Duodenal mucosa (tissue), 2 donors: ENCODE data around the gene ERVFRD-1.
"Not testable (repeated sequence)": the region's sequence is repeated elsewhere in the genome, so short reads cannot be mapped to it uniquely, and the experiment has no call there.

ENCODE experiments used
- H3K27ac ChIP-seq: one replicate; pipeline ENCODE4 v1.7.0; 2013; ENCODE audit warnings: low read depth, low read length
- H3K27me3 ChIP-seq, 2 donors: one replicate each; pipeline ENCODE4 v1.7.0; 2013; ENCODE audit warnings: low read length in 2 of 2, control low read depth in 1 of 2; ENCODE audit not compliant: insufficient read depth in 2 of 2, control insufficient read depth in 1 of 2
- H3K36me3 ChIP-seq, 2 donors: one replicate each; pipeline ENCODE4 v1.7.0; 2013; ENCODE audit warnings: low read length in 2 of 2, control low read depth in 1 of 2; ENCODE audit not compliant: insufficient read depth in 2 of 2, control insufficient read depth in 1 of 2
- H3K4me1 ChIP-seq, 2 donors: one replicate each; pipeline ENCODE4 v1.7.0; 2013; ENCODE audit warnings: low read length in 2 of 2, control low read depth in 1 of 2; ENCODE audit not compliant: insufficient read depth in 2 of 2, control insufficient read depth in 1 of 2
- H3K4me3 ChIP-seq, 2 donors: one replicate each; pipeline ENCODE4 v1.7.0; 2013; ENCODE audit warnings: low read length in 2 of 2, low read depth in 1 of 2
- H3K9ac ChIP-seq, 2 donors: one replicate each; pipeline ENCODE4 v1.7.0; 2013; ENCODE audit warnings: low read length in 2 of 2, low read depth in 1 of 2
- H3K9me3 ChIP-seq, 2 donors: one replicate each; pipeline ENCODE4 v1.7.0; 2013; ENCODE audit warnings: low read length in 2 of 2, control low read depth in 1 of 2; ENCODE audit not compliant: control insufficient read depth in 1 of 2

Gene ERVFRD-1

GRCh38 chr6:11129908-11130565 is 18.5 kb upstream of the ERVFRD-1 start:
- Histone ChIP-seq H3K27me3 (no peaks in the 10 kb centered on the region), H3K4me1 (no peaks in the 10 kb centered on the region), H3K4me3 (no peak overlapping the region), H3K9ac (no peak overlapping the region), H3K9me3 (no peaks in the 10 kb centered on the region), H3K36me3 (peaks cover 0 to 11% of the 10 kb centered on the region in 2 donors), H3K27ac (no peak overlapping the region)

DNA sequence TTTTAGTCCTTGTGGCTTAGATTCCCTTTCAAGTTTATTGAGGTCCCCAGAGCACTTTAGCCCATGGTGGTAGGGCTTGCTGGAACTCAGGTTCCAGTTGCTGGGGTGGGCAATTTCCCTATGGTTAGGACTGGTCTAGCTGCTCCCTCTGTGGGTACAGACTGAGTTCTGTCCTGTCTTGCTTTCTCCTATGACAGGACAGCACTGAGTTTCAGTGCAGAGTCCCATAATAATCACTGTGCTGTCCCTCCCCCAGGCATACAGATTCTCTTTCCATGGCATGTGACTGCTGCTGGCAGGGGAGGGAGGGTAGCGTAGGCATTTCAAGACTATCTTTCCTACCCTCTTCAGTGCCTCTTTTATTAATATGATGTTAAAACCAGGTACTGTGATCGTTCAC is 17.1 kb upstream of the ERVFRD-1 start:
- H3K36me3 ChIP-seq, result peaks cover 0 to 5% of the 10 kb centered on the region in 2 donors
- no peak overlapping the region for H3K4me3 ChIP-seq
- no peaks in the 10 kb centered on the region for H3K9me3 ChIP-seq
- no peaks in the 10 kb centered on the region for H3K27me3 ChIP-seq
- no peak overlapping the region for H3K27ac ChIP-seq
- no peak overlapping the region for H3K9ac ChIP-seq
- H3K4me1 ChIP-seq, result no peaks in the 10 kb centered on the region

GRCh38 chr6:11126876-11127275 is 15.4 kb upstream of the ERVFRD-1 start:
- Histone ChIP-seq H3K9me3 (no peaks in the 10 kb centered on the region), H3K27me3 (no peaks in the 10 kb centered on the region), H3K4me1 (peaks cover 0 to 8% of the 10 kb centered on the region in 2 donors), H3K9ac (no peak overlapping the region), H3K27ac (no peak overlapping the region), H3K36me3 (peaks cover 0 to 5% of the 10 kb centered on the region in 2 donors), H3K4me3 (no peak overlapping the region)

DNA sequence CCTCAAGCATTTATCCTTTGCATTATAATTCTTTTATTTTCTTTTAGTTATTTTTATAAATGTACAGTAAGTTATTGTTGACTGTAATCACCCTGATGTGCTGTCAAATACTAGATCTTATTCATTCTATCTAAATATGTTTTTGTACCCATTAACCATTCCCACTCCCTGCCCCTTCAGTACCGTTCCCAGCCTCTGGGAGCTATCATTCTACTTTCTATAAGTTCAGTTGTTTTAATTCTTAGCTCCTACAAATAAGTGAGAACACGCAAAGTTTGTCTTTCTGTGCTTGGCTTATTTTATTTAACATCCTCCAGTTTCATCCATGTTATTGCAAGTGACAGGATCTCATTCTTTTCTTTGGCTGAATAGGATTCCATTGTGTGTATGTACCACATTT is 12.5 kb upstream of the ERVFRD-1 start:
- no peak overlapping the region for H3K4me3 ChIP-seq
- H3K36me3 ChIP-seq, result peaks cover 0 to 5% of the 10 kb centered on the region in 2 donors
- H3K4me1 ChIP-seq, result peaks cover 0 to 28% of the 10 kb centered on the region in 2 donors
- no peak overlapping the region for H3K27ac ChIP-seq
- H3K27me3 ChIP-seq, result no peaks in the 10 kb centered on the region
- no peaks in the 10 kb centered on the region for H3K9me3 ChIP-seq
- H3K9ac ChIP-seq, result no peak overlapping the region

- peaks cover 0 to 28% of the 10 kb centered on the region in 2 donors for H3K4me1 ChIP-seq
- H3K36me3 ChIP-seq, result peaks cover 0 to 5% of the 10 kb centered on the region in 2 donors
- no peak overlapping the region for H3K9ac ChIP-seq
- H3K4me3 ChIP-seq, result no peak overlapping the region
- H3K27ac ChIP-seq, result no peak overlapping the region
- no peaks in the 10 kb centered on the region for H3K27me3 ChIP-seq
- no peaks in the 10 kb centered on the region for H3K9me3 ChIP-seq
Measured at GRCh38 chr6:11122380-11122779, 10.9 kb upstream of the ERVFRD-1 start.

DNA sequence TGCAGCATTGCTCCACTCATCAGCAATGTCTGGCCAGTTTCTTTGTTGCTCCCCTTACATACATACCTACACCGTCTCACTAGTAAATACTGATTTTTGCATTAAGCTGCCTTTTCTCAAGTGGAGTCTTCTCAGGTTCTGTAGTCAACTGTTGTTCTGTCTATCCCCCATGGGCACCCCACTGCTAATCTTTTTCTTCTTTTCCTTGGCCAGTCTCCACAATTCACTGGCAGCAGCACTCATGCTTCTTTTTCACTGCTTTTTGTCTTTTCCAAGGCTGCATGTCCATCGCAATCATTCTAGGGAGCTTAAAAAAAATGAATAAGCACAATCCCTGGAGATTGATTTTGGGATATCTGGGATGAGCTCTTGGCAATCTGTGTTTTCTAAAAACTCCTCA is 10.3 kb upstream of the ERVFRD-1 start:
- no peak overlapping the region for H3K4me3 ChIP-seq
- no peaks in the 10 kb centered on the region for H3K9me3 ChIP-seq
- H3K9ac ChIP-seq, result no peak overlapping the region
- peaks cover 0 to 3% of the 10 kb centered on the region in 2 donors for H3K36me3 ChIP-seq
- H3K27ac ChIP-seq, result no peak overlapping the region
- H3K4me1 ChIP-seq, result peaks cover 0 to 28% of the 10 kb centered on the region in 2 donors
- no peaks in the 10 kb centered on the region for H3K27me3 ChIP-seq

GRCh38 chr6:11120271-11121005 is 8.9 kb upstream of the ERVFRD-1 start:
- Histone ChIP-seq H3K9ac (no peak overlapping the region), H3K9me3 (no peaks in the 10 kb centered on the region), H3K36me3 (no peaks in the 10 kb centered on the region), H3K4me3 (no peak overlapping the region), H3K27ac (no peak overlapping the region), H3K4me1 (peaks cover 0 to 28% of the 10 kb centered on the region in 2 donors), H3K27me3 (no peaks in the 10 kb centered on the region)

- H3K36me3 ChIP-seq, H3K4me3 ChIP-seq, H3K9ac ChIP-seq, H3K27me3 ChIP-seq, H3K9me3 ChIP-seq, H3K27ac ChIP-seq: not testable (repeated sequence)
- H3K4me1 ChIP-seq, result peaks cover 0 to 11% of the 10 kb centered on the region in 2 donors
Measured at GRCh38 chr6:11115808-11116536, 4.4 kb upstream of the ERVFRD-1 start.

GRCh38 chr6:11113038-11113437 is 1.5 kb upstream of the ERVFRD-1 start:
- H3K36me3 ChIP-seq, result no peaks in the 10 kb centered on the region
- no peak overlapping the region for H3K4me3 ChIP-seq
- no peaks in the 10 kb centered on the region for H3K27me3 ChIP-seq
- H3K9me3 ChIP-seq, result no peaks in the 10 kb centered on the region
- no peak overlapping the region for H3K27ac ChIP-seq
- no peaks in the 10 kb centered on the region for H3K4me1 ChIP-seq
- no peak overlapping the region for H3K9ac ChIP-seq

DNA sequence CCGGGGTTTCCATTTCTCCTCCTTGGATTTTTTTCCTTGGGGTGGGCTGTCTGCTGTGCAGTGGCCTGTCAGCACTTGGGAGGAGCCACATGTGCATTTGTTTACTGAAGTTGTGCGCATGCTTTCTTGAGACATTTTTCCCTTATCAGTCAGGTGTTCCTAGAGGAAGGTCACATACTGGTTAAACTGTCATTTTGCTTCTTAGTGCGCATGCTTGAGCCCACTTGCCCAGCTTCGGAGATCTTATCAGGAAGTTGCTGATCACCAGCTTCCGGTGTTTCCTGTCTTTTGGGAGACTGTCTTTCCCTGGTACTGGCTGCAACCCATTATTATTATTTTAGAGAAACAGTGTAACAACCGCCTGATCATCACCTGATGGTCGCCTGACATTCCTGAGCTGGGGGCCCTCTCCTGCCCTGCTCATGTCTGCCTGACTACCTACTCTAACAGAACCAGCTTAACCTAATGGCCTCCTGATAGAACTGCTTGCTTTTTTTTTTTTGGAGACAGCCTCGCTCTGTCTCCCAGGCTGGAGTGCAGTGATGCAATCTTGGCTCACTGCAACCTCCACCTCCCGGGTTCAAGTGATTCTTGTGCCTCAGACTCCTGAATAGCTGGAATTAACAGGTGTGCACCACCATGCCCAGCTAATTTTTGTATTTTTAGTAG is 378 bp upstream of the ERVFRD-1 start:
- no peaks in the 10 kb centered on the region for H3K36me3 ChIP-seq
- no peak overlapping the region for H3K9ac ChIP-seq
- no peaks in the 10 kb centered on the region for H3K9me3 ChIP-seq
- no peaks in the 10 kb centered on the region for H3K27me3 ChIP-seq
- no peak overlapping the region for H3K4me3 ChIP-seq
- H3K27ac ChIP-seq, result no peak overlapping the region
- H3K4me1 ChIP-seq, result no peaks in the 10 kb centered on the region
